ENCODE results near the gene MAN2A1.

DNA sequence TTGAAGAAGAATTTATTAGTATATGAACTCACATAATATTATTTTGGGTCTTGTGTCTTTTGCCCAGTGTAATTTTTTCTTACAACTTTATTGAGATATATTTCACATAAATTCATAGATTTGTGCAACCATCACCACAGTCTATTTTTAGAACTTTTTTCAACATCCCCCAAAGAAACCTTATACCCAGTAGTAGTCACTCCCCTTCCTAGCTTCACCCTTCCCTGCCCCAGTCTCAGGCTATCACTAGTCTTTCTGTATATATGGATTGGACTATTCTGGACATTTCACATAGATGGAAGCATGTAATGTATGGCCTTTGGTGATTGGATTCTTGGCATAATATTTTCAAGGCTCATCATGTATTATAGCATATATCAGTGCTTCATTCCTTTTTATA is 67.8 kb downstream of the MAN2A1 start:
- TF ChIP-seq, protein P1, sequence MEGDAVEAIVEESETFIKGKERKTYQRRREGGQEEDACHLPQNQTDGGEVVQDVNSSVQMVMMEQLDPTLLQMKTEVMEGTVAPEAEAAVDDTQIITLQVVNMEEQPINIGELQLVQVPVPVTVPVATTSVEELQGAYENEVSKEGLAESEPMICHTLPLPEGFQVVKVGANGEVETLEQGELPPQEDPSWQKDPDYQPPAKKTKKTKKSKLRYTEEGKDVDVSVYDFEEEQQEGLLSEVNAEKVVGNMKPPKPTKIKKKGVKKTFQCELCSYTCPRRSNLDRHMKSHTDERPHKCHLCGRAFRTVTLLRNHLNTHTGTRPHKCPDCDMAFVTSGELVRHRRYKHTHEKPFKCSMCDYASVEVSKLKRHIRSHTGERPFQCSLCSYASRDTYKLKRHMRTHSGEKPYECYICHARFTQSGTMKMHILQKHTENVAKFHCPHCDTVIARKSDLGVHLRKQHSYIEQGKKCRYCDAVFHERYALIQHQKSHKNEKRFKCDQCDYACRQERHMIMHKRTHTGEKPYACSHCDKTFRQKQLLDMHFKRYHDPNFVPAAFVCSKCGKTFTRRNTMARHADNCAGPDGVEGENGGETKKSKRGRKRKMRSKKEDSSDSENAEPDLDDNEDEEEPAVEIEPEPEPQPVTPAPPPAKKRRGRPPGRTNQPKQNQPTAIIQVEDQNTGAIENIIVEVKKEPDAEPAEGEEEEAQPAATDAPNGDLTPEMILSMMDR (IDR thresholded peaks at IDR 0.05), result no peak
- TF ChIP-seq POLR2AphosphoS5 (IDR thresholded peaks at IDR 0.05) (no peak), EP300 (IDR thresholded peaks at IDR 0.05) (no peak)
